GM23248 (cell line): ENCODE results near the gene FICD. TPM values are rescaled to one million over a fixed set of nuclear protein-coding genes. Genes with fewer than 3 reads are reported as not detected.

ENCODE experiments used
- DNase-seq: peaks from one replicate; pipeline ENCODE4 v3.0.0-alpha.2; 2015
- H2AFZ ChIP-seq: fragments of 200-600 bp; sonication (generic); 2 replicates; pipeline ENCODE4 v1.6.1; 2016; ENCODE audit warnings: antibody characterized with exemption
- H3F3A ChIP-seq: fragments of 200-600 bp; sonication (generic); 2 replicates; pipeline ENCODE4 v1.6.1; 2016; ENCODE audit warnings: mild to moderate bottlenecking, antibody characterized with exemption, mixed run types; ENCODE audit not compliant: insufficient read depth
- H3K27ac ChIP-seq: fragments of 200-600 bp; sonication (generic); 2 replicates; pipeline ENCODE4 v1.5.1; 2016; ENCODE audit warnings: mild to moderate bottlenecking
- H3K27me3 ChIP-seq: fragments of 200-600 bp; sonication (generic); replicated peaks from 2 replicates; pipeline ENCODE4 v1.6.1; 2016; ENCODE audit warnings: mild to moderate bottlenecking; ENCODE audit not compliant: insufficient read depth
- H3K36me3 ChIP-seq: fragments of 200-600 bp; sonication (generic); 2 replicates; pipeline ENCODE4 v1.6.1; 2016; ENCODE audit warnings: low read depth, mild to moderate bottlenecking
- H3K4me1 ChIP-seq: fragments of 200-600 bp; sonication (generic); 2 replicates; pipeline ENCODE4 v1.6.1; 2016; ENCODE audit warnings: mild to moderate bottlenecking; ENCODE audit not compliant: insufficient read depth
- H3K4me2 ChIP-seq: fragments of 200-600 bp; sonication (generic); one replicate; pipeline ENCODE4 v1.6.1; 2016; ENCODE audit warnings: mild to moderate bottlenecking; ENCODE audit not compliant: unreplicated experiment
- H3K4me3 ChIP-seq: fragments of 200-600 bp; sonication (generic); 2 replicates; pipeline ENCODE4 v1.5.1; 2016; ENCODE audit warnings: mild to moderate bottlenecking
- H3K79me2 ChIP-seq: fragments of 200-600 bp; sonication (generic); 2 replicates; pipeline ENCODE4 v1.6.1; 2016; ENCODE audit warnings: mild to moderate bottlenecking; ENCODE audit not compliant: insufficient read depth
- H3K9ac ChIP-seq: fragments of 200-600 bp; sonication (generic); 2 replicates; pipeline ENCODE4 v1.6.1; 2016; ENCODE audit warnings: mild to moderate bottlenecking
- H3K9me2 ChIP-seq: fragments of 200-600 bp; sonication (generic); 2 replicates; pipeline ENCODE4 v1.6.1; 2016; ENCODE audit warnings: mixed run types, mild to moderate bottlenecking, moderate library complexity; ENCODE audit not compliant: insufficient read depth
- H3K9me3 ChIP-seq: fragments of 200-600 bp; sonication (generic); one replicate; pipeline ENCODE4 v1.6.1; 2017; ENCODE audit warnings: low read depth
- H4K20me1 ChIP-seq: fragments of 200-600 bp; sonication (generic); 2 replicates; pipeline ENCODE4 v1.6.0; 2016; ENCODE audit not compliant: insufficient read depth
- EZH2 ChIP-seq: fragments of 200-600 bp; sonication (generic); IDR thresholded peaks from 2 replicates; pipeline ENCODE4 v1.6.1; 2018; ENCODE audit warnings: antibody characterized with exemption, mild to moderate bottlenecking; ENCODE audit not compliant: insufficient read depth, poor library complexity, severe bottlenecking
- EZH2phosphoT487 ChIP-seq: fragments of 200-600 bp; sonication (generic); IDR thresholded peaks from 2 replicates; pipeline ENCODE4 v1.6.1; 2018; ENCODE audit warnings: antibody characterized with exemption, moderate library complexity, mild to moderate bottlenecking, low read depth; ENCODE audit not compliant: insufficient read depth
- WGBS, 2 experiments: methylation state at CpG; one replicate each; pipeline ENCODE4 v1.1.6; 2015 to 2017; ENCODE audit warnings: low lambda C conversion rate in 2 of 2, low coverage in 1 of 2; ENCODE audit errors: missing lambda C conversion rate in 2 of 2; 5-methylcytosine and 5-hydroxymethylcytosine counted together
- in situ Hi-C: fragments of 300-500 bp; cut with MboI; formaldehyde crosslinking; loops from 2 replicates; pipeline ENCODE4 v1.15.0; 2020
- polyA plus RNA-seq: library from polyadenylated mRNA; unstranded; fragments of >200 nt; fragmentation: Nextera tagmentation; extraction: Ambion mirVana; gene quantifications from 2 replicates; pipeline ENCODE4 v1.2.1, GENCODE V29; 2016
- total RNA-seq: library from RNA; depleted of rRNA; stranded (reverse); fragments of >200 nt; shearing (Covaris generic); gene quantifications from 2 replicates; pipeline ENCODE4 v1.2.3, GENCODE V29; 2014

FICD gene
- total and polyA plus RNA-seq, 2 experiments from 2014 or later = 8.6 to 11.6 TPM

GRCh38 chr12:108531929-108532848, 17.1 kb downstream of the FICD start:
- Histone ChIP-seq H3K36me3 (peaks cover 56% of the 10 kb centered on the region), H3K9ac (no peak overlapping the region), H3K79me2 (peaks cover 18% of the 10 kb centered on the region; the same call in 1 of the 2 replicates), H3K4me2 (no peak overlapping the region), H3K27ac (no peak overlapping the region), H3K27me3 (no peaks in the 10 kb centered on the region), H3K4me1 (no peaks in the 10 kb centered on the region), H3F3A (peaks cover 8% of the 10 kb centered on the region), H3K9me2 (no peaks in the 10 kb centered on the region), H4K20me1 (no peaks in the 10 kb centered on the region), H2AFZ (no peak overlapping the region), H3K9me3 (no peaks in the 10 kb centered on the region), H3K4me3 (no peak overlapping the region)
- DNase-seq = no peak
- in situ Hi-C loops = no loop called here
- TF ChIP-seq EZH2phosphoT487 = no peak
- no peak for TF ChIP-seq EZH2
- WGBS, 2 experiments = 91 to 92% methylated on average over 15 of the region's 15 CpGs

DNA sequence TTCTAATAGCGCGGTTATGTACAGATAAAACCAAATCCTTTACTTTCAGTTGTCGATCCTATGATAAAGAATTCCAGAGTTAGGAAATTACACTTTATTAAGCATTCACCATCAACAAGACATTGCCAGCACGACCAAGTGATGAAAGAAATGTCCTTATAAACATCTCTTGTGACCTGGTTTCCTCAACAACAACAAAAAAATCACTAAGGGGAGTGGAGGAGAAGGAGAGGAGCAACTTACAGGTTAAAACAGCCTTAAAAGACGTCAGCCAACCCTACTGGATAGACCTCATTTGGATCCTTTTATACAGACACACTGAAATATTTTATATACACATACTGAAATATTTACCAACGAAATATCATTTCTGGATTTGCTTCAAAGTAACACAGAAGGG, 23.1 kb downstream of the FICD start:
- Histone ChIP-seq H3K9me2 (no peaks in the 10 kb centered on the region), H3K27me3 (no peaks in the 10 kb centered on the region), H3F3A (peaks cover 13% of the 10 kb centered on the region; the same call in 1 of the 2 replicates), H3K4me3 (no peak overlapping the region), H2AFZ (no peak overlapping the region), H3K27ac (no peak overlapping the region), H4K20me1 (no peaks in the 10 kb centered on the region), H3K36me3 (peaks cover 53% of the 10 kb centered on the region), H3K79me2 (peaks cover 71% of the 10 kb centered on the region), H3K4me2 (no peak overlapping the region), H3K4me1 (peaks cover 7% of the 10 kb centered on the region; the same call in 1 of the 2 replicates), H3K9me3 (no peaks in the 10 kb centered on the region), H3K9ac (no peak overlapping the region)
- DNase-seq = no peak
- TF ChIP-seq EZH2 = no peak
- no peak for TF ChIP-seq EZH2phosphoT487
- in situ Hi-C loops = no loop called here
- 74 to 77% methylated on average over 6 of the region's 6 CpGs for WGBS, 2 experiments

- Histone ChIP-seq H3K36me3 (peaks cover 48% of the 10 kb centered on the region), H3K79me2 (peaks cover 75% of the 10 kb centered on the region), H3K4me1 (peaks cover 7% of the 10 kb centered on the region; the same call in 1 of the 2 replicates), H3F3A (peaks cover 13% of the 10 kb centered on the region; the same call in 1 of the 2 replicates), H3K27ac (no peak overlapping the region), H3K4me3 (no peak overlapping the region), H3K4me2 (no peak overlapping the region), H3K27me3 (no peaks in the 10 kb centered on the region), H3K9me3 (no peaks in the 10 kb centered on the region), H3K9ac (no peak overlapping the region), H4K20me1 (no peaks in the 10 kb centered on the region), H2AFZ (no peak overlapping the region), H3K9me2 (no peaks in the 10 kb centered on the region)
- no peak for TF ChIP-seq EZH2phosphoT487
- TF ChIP-seq EZH2 = no peak
- in situ Hi-C loops = no loop called here
- DNase-seq = no peak
- 85 to 88% methylated on average over 10 of the region's 10 CpGs for WGBS, 2 experiments
These were observed 23.6 kb downstream of the FICD start for GRCh38 chr12:108538616-108539195.

DNA sequence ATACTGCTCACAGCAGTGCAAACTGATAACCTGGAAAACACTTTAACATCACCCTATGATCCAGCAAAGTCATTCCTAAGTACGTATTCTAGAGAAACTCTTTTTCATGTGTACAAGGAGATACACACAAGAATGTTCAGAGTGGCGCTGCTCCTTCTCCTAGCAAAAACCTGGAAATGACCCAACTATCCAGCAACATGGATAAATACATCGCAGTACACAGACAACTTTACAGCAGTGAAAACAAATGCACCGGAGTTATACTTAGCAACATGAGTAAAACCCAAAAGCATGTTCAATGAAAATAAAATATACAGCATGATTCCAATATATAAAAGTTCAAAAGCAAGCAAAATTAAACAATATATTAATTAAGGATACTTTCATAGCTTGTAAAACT, 27.2 kb downstream of the FICD start:
- Histone ChIP-seq H3K27ac (peak overlapping the region; percentile 71; the same call in 1 of the 2 replicates), H3K9me3 (no peaks in the 10 kb centered on the region), H3K36me3 (peaks cover 38% of the 10 kb centered on the region), H3F3A (peaks cover 13% of the 10 kb centered on the region; the same call in 1 of the 2 replicates), H2AFZ (no peak overlapping the region), H3K4me1 (peaks cover 7% of the 10 kb centered on the region; the same call in 1 of the 2 replicates), H3K9ac (peak overlapping the region; percentile 73; the same call in 1 of the 2 replicates), H3K4me3 (no peak overlapping the region), H3K4me2 (no peak overlapping the region), H3K27me3 (no peaks in the 10 kb centered on the region), H3K9me2 (no peaks in the 10 kb centered on the region), H4K20me1 (no peaks in the 10 kb centered on the region), H3K79me2 (peaks cover 96% of the 10 kb centered on the region)
- TF ChIP-seq EZH2 = no peak
- TF ChIP-seq EZH2phosphoT487 = no peak
- WGBS, 2 experiments = 53 to 61% methylated on average over 4 of the region's 4 CpGs
- DNase-seq = peak; percentile 36
- in situ Hi-C loops = no loop called here
